GM12875 (cell line): ENCODE data around the gene MCUR1.

Source experiments
- H3K4me3 ChIP-seq: one replicate; pipeline ENCODE4 v1.5.1; 2011; ENCODE audit warnings: low read depth, low read length, control low read depth
- CTCF ChIP-seq: IDR thresholded peaks from 2 replicates; pipeline ENCODE4 v1.5.1; 2011; ENCODE audit warnings: low read depth, mild to moderate bottlenecking, control low read depth, inconsistent platforms, low read length, moderate library complexity, borderline replicate concordance; ENCODE audit not compliant: insufficient read depth

Gene MCUR1

GRCh38 chr6:13763740-13764381 is 50.5 kb downstream of the MCUR1 start:
- TF ChIP-seq CTCF, result no peak
- H3K4me3 ChIP-seq, result no peak overlapping the region

GRCh38 chr6:13762611-13763441 is 51.5 kb downstream of the MCUR1 start:
- H3K4me3 ChIP-seq, result no peak overlapping the region
- TF ChIP-seq CTCF, result no peak

GRCh38 chr6:13761361-13762036 is 52.9 kb downstream of the MCUR1 start:
- H3K4me3 ChIP-seq, result no peak overlapping the region
- TF ChIP-seq CTCF, result no peak

GRCh38 chr6:13760307-13761304 is 53.8 kb downstream of the MCUR1 start:
- TF ChIP-seq CTCF, result no peak

GRCh38 chr6:13759025-13759424 is 55.3 kb downstream of the MCUR1 start:
- TF ChIP-seq CTCF, result no peak
- no peak overlapping the region for H3K4me3 ChIP-seq

More at GRCh38 chr6:13760307-13761304, 53.8 kb downstream of the MCUR1 start:
- no peak overlapping the region for H3K4me3 ChIP-seq

- TF ChIP-seq CTCF, result no peak
- no peak overlapping the region for H3K4me3 ChIP-seq
Measured at GRCh38 chr6:13754644-13755043, 59.7 kb downstream of the MCUR1 start.
